Fibroblast of skin of back (primary cell): ENCODE data around the gene CFAP74.

Source experiments
- DNase-seq: peaks from one replicate; pipeline ENCODE4 v3.0.0-alpha.2; 2013

Gene CFAP74

DNA sequence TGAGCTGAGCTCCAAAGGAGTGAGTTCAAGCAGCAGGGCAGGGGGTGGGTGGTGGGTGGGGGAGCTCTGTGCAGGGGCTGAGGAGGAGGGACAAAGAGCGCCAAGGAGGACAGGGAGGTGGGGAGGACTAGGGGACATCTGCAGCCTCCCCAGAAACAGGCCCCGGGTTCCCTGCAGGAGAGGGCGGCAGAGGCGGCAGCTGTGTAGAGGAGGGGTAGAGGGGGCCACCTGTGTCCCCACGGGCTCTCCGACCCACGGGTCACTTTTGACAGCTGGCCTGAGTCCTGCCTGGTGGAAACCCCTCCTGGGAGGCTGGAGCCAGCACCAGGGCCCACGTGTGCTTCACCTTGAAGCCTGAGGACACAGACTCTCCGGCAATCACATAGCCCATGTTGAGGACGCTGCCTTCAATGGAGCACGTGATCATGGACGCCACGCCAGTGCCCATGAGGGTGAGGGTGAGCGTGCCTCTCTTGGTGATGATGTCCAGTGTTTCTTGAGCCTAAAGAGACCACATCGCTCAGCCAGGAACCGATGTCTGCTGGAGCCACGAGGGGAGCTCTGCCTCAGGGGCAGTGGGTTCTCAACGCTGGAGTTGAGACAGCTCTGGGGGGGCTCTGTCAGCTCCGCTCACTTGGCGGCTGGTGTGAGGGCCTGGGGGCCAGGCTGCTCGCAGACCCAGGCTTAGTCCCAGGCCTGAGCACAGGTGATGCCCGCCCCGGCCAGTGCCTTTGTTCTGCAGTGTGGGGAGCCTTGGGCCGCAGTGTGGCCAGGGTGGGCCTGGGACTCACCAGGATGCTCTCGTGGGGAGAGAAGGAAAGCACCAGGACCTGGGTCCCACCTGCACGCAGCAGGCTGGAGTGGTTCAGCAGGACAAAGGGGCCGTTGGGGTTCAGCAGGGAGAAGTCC lies 77.9 kb downstream of the CFAP74 start:
- DNase-seq: no peak

DNA sequence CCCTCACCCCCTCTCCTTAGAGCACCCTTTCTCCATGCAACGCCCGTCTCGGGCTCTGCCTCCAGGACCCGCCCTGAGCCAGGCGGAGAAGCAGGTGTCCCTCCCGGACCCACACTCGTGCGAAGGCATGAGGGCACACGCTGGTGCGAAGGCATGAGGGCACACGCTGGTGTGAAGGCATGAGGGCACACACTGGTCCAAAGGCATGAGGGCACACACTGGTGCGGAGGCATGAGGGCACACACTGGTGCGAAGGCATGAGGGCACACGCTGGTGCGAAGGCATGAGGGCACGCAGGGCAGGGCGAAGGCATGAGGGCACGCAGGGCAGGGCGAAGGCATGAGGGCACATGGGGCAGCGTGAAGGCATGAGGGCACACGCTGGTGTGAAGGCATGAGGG lies 78.7 kb downstream of the CFAP74 start:
- no peak for DNase-seq

DNA sequence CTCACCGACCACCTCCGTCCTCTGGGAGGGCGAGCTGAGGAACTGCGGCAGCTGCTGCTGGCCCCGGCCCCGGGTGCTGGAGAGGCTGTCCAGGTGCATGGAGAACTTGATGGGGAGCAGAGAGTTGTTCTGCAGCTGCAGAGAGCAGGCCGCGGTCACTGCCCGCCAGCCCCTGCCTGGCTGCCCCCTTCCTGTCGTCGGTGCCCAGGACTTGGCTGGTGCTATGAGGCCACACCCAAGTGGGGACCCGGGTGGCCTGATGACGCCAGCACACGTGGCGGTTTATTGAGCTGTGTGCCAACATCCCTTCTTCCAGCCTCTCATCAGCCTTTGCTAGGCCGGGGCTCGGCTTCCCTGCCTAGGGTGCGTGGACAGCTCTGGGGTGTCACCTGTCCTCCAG lies 79.2 kb downstream of the CFAP74 start:
- DNase-seq: no peak

DNA sequence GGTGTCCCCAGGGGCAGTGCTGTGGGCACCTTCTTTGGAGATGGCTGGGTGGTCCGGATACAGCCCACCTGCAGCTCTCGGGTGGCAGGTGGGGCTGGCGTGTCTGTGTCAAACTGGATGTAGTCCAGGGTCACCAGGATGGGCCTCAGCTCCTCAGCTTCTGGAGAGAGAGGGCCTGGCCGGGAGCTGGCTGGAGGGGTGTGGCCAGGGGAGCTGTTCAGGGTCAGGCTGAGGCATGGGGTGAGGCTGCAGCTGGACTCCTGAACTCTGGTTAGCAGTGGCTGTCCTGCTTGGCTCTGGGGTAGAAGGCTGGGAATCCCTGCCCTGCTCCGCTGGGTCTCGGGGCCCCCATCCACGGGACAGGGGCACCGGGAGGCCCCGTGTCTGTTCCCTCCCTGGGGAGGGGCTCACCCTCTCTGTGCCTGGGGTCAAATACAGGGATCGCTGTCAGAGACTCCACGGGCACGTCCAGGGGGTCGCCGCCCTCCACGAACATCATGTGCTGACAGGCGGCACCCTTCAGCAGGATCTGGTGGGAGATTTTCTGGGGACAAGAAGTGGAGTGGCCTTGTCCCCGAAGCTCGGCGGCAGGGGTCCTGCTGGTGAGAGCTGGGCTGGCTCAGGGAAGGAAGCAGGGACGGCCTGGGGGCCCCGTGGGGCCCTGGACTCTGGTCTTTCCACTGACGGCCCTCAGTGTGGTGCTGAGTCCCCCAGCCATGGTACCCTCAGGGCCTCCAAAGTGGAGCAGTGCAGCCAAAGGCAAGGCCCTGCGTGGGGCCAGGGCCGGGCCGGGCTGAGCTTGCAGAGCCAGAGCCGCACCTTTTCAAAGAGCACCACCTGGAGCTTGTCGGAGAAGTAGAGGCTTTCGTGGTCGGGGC lies 80.4 kb downstream of the CFAP74 start:
- no peak for DNase-seq

DNA sequence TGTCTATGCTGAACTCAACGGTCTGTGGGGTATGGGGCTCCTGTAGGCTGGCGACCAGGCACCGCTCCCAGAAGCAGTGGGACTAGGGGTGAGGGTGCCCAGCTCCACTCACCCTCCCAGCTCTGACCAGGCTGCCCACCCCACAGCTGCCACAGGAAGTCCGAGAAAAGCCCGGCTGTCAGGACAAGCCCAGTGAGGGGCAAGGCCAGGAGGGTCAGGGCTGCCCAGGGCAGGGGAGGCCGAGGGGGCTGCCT lies 81.0 kb downstream of the CFAP74 start:
- DNase-seq: no peak

DNA sequence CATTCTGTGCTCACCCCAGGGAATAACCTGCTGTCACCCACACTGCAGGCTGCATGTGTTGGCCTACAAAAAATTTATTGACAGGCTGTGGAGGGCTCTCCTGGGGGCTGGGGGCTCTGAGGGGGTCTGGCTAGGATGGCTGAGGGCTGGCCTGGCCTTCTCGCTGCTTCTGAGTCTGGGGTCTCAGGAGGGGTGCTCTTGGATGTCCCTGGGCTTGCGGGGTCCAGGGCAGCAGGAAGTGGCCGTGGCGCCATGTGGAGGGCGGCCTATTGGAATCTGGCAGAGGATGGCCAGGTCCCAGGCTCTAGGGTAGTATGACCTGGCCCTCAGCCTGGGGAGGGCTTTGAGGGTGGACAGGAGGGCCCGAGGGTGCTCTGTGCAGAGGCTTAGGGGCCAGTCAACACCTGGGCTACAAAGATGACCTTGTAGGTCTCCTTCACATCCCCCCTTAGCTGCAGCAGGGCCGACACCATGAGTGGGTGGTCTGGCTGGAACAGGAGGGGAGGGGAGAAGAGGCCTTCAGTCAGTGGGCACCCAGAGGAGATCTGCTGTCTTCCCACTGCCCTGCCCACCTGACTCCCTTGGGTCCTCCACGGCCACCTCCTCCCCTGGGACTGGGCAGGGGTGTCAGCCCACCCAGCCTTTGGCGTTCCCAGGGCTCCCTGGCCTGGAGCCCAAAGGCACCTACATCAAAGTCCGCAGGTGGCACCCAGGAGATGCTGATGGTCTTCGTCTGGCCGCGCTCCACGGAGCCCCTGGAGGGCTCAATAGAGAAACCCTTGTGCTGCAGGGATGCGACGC lies 81.5 kb downstream of the CFAP74 start:
- DNase-seq: no peak

DNA sequence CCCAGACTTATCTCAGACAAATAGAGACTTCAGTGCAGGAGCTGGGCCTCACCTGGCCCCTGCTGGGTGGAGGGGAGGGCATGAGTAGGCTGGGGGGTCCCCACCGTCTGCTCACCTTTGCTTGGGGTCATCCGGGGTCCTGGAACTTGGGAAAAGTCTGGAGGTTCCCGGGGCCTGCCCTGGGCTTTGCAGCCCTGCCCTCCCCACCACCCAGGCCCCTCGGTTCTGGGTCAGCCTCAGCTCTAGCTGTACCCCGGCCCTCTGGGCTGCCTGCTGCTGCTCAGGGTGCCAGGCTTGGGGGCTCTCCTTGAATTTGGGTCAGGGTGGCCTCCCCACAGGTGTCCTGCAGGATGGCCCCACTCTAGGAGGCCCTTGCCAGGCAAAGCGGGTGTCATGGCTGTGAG lies 82.1 kb downstream of the CFAP74 start:
- DNase-seq: no peak

DNA sequence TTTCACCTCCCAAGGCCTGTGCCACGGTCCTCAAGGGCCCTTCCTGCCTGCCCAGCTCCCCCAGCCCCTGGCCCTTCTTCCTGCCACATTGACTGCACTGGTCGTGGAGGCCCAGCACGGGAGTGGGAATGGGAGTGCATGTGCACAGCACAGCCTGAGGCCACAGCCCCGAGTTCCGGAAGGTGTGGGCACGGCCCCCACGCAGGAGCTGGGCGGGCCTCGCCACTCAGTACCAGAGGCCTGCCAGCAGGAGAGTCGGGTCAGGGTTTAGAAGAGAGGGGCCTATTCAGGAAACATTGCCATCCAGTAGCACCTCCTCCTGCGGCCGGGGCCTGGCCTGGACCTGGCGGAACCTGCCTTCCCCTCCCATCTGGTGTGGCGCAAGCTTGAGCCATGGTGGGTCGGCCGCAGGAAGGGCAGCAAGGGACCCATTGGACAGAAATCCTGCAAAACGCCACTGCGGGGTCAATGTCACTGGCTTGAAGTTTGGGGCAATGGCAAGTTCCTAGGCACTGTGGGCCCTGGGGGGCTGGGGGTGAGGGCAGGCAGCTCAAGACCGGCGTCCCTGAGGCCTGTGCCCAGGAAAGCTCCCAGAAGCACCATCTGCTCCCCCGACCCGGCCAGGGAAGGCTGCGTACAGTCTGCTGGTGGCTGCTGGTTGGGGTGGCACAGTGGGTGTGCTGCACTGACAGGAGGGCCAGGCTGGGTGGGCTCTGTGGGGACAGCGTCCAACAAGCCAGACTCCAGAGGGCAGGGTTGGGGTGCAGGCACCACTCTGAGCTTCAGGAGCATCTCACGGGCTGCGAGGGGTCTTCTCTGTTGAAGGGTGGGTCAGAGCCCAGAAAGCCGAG lies 82.8 kb downstream of the CFAP74 start:
- DNase-seq: no peak

DNA sequence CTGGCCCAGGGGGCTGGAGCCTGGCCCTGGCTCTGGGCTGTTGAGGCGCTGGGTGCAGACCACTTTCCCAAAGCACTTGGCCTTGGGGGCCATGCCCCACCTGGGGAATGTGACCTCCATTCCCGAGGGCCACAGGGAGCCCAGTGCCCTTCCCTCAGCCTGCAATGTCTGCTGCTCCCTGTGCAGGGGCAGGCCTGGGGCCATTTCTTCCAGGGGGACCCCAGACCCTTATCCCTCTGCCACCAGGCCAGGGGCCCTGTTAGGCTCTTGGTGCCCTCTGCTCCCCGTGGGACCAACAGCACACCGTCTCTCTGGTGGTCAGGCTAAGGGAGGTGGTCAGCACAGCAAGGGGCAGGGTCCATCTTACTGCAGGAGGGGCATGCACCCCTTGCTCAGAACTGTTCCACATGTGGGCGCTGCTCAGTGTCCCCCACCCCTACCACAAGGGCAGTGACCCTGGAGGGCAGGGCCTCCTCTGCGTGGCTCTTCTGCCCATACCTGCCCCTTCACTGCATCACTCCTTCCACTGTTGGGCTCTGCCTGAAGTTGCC lies 83.5 kb downstream of the CFAP74 start:
- no peak for DNase-seq

DNA sequence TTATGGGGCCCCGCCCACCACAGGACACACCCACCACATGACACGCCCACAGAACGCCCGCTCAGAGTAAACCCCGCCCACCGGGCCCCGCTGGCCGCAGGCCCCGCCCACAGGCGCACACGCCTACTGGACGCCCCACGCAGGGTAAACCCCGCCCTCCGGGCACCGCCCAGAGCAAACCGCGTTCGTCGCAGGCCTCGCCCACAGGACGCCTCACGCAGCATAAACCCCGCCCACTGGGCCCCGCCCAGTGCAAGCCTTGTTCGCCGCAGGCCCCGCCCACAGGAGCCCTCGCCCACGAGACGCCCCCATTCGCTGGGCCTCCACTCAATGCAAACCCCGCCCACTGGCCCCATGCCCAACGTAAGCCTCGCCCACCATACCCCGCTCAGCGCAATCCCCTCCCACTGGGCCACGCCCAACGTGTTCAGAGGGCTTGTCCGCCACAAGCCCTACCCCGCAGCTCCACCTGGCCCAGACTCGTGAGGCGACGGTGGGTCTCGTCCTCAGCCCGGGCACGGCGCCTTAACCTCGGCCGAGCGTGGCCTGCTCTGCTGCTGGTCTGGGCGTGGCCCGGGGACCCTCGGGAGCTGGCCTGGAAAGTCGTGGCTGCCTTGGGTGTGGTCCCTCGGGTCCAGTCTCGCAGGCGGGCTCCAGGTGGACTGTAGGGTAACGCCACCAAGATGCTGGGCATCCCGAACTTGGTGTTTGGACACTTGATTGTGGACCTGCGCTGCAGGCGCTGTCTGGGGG lies 84.1 kb downstream of the CFAP74 start:
- DNase-seq: peak; percentile 93

DNA sequence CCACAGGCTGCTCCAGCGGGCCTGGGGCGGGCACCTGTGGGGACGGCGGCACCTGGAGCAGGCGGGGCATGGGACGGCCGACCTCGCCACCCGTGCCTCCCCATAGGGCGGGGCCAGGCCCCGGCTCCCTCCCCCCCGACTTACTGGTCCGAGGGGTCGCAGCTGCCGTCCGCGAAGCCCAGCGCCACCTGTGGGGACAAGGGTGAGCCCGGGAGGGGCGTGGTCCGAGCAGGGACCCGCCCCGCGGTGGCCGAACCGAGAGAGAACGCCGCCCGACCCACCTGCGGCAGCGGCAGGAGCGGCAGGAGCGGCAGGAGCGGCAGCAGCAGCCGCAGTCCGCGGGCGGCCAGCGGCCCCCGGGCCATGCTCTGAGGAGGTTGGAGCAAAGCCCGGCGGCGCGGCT lies 84.7 kb downstream of the CFAP74 start, which contains the start of gene TMEM52:
Gene TMEM52, minus strand, starts transcription at position 379 of the 403 bp plus-strand sequence. Its CDS starts 14 bp downstream, at position 365.
- DNase-seq: no peak

DNA sequence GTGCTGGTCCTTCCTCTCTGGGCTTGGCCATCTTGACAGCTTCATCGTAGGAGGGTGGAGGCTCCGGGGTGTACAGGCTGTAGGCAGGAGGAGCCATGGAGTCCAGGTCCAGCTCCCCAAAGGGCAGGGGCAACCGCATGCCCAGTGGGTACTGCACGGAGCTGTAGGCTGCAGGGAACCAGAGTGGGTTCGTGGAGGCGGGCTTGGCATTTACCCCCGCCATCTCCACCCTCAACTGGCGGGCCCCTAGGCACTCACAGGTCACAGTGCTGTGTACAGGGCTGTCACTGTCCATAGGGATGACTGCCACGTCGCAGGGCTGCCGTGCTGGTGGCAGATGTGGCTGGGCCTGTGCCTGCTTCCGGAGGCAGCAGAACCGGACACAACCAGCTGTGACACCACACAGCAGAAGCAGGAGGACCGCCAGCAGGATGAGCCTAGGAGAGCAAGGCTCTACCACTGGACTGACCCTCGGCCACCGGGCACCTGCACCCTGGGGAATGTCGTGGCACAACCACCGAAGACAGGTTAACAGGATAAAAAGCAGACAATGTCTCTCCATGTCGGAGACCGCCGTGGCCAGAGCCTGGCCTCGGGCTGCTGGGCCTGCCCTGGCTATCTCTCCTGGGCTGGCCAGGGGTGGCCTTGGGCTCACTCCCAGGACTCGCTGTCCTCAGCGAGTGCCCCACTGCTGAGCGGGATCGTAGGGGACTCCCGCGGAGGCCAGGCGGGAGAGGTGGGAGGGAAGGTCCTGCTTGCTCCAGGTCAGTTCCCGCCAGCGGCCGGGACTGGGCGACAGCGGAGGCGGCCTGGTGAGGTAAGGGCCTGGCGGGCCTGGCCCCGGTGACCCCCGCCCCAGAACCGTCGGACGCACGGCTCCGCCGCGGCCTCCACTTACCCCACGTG lies 85.3 kb downstream of the CFAP74 start:
- no peak for DNase-seq

DNA sequence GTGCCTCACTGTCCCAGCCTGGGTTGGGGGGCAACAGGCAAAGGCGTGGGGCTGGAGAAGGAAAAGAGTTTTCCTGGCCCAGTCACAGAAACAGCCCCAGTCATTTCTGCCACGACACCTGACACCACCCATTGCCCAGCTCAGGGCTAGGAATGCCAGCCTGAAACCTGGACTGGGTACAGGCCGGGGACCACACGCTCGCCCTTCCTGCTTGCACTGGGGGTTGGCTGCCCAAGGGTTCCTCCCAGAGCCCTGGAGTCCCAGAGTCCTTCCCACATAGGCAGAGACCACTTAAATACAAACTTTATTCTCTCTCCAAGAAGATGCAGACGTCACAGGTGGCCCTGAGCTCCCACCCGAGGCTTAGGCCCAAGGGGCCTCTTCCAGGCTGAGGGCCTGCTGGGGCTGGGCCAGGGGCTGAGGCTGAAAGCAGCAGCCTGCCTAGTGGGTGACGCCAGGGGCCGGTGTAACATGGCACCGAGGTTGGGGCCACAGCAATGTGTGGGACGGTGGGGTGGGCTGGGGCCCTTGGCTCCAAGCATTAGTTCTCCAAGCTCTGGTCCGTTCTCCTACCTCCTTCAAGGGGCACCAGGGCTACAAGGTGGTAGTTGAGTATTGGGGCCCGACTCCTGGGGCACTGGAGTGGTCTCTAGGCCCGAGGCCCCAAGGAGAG lies 86.1 kb downstream of the CFAP74 start:
- no peak for DNase-seq

DNA sequence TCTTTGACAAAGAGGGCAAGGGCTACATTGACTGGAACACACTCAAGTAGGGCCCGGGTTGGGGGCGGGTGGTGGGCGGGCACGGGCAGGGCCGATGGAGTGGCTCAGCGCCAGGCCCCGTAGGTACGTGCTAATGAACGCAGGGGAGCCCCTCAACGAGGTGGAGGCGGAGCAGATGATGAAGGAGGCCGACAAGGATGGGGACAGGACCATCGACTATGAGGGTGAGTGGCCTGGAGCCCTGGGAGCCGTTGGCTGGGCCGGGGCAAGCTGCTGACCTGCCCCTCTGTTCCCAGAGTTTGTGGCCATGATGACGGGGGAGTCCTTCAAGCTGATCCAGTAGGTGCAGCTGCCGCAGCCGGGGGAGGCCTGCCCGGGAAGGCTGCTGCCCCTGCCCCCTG lies 86.7 kb downstream of the CFAP74 start:
- DNase-seq: no peak

DNA sequence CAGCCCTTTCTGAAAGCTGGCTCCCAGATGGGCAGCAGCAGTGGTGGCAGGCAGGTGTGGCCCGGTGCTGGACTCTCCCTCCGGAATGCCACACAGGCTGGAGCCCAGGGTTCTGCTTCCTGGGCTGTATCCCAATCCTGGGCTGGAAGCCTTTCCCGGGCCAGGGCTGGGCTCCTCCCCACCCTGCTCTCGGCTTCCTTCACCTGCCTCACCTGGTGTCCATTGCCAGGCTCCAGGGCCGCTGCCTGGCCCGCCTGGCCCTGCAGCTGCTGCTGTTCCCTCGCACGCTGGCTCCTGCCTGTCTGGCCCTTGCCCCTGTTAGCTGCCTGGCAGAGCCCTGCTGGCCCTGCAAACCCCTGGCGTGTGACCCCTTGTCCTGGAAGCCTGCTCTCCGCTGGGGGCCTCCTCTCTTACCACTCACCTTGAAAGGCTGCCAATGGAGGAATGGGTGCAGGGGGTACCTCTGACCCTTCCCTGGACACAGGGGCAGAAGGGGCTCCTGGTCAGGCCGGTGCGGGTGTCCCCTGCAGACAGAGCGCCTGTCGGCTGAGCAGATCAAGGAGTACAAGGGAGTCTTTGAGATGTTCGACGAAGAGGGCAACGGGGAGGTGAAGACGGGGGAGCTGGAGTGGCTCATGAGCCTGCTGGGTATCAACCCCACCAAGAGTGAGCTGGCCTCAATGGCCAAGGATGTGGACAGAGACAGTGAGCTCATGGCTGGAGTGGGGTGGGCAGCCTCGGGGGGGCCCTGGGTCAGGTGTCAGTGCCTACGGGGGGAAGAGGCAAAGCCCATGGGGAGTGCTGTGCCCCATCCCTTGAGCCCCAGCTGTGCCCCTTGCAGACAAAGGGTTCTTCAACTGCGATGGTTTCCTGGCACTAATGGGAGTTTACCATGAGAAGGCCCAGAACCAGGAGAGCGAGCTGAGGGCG lies 87.4 kb downstream of the CFAP74 start:
- DNase-seq: no peak

DNA sequence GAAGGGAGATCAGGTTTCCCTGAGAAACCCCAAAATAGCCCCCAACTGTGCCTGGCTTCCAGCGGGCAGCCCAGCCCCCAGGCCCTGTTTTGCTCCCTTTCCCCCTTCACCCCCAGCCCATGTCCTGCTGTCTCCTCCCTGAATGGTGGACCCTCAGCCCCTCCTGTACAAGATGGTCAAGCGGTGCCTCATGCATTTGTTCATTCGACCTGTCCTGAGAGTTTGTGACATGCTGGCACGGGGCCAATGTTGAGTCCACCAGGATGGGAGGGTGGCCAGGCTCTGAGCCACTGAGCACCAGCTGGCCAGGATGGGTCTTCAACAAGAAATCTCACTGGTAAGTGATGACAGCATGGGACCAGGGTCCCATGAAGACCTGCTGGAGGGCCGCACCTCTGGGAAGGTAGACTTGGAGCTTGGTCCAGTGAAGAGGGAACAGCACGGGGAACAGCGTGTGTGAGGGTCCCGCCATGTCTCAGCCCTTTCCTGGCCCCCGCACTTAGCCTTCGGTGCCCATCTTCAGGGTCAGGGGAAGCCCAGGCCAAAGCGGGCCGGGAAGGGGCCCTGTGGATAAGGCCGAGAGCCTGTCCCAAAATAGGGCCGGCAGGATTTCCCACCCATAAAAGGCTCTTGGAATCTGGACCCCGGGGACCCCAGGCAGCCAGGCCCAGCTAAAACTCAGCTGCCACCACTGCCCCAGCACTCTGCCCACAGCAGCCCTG lies 88.5 kb downstream of the CFAP74 start, which contains the start of gene CALML6:
Gene CALML6, plus strand, starts transcription at position 290 of the 722 bp plus-strand sequence. Its CDS starts 21 bp downstream, at position 311.
- no peak for DNase-seq
